Coronary artery (tissue), 2 donors: ENCODE results near the gene CEP131.

ENCODE experiments used
- DNase-seq: peaks from one replicate; pipeline ENCODE4 v3.0.0-alpha.2; 2017; ENCODE audit warnings: low spot score
- H3K27ac ChIP-seq, 2 donors: fragments of 200-600 bp; sonication (generic); one replicate each; pipeline ENCODE4 v1.5.1; 2016 to 2019
- H3K4me3 ChIP-seq: fragments of 200-600 bp; sonication (generic); 2 replicates; pipeline ENCODE4 v1.5.1; 2016; ENCODE audit warnings: mild to moderate bottlenecking, moderate library complexity
- CTCF ChIP-seq: fragments of 200-600 bp; sonication (generic); IDR thresholded peaks from one replicate; pipeline ENCODE4 v1.5.1; 2019; ENCODE audit warnings: antibody characterized with exemption

Gene CEP131

GRCh38 chr17:81252326-81252986 is 29.7 kb upstream of the CEP131 start:
- TF ChIP-seq CTCF: no peak
- Histone ChIP-seq H3K27ac (no peak overlapping the region), H3K4me3 (no peak overlapping the region)
- DNase-seq: no peak

- no peak for DNase-seq
- no peak overlapping the region for H3K27ac ChIP-seq
- no peak overlapping the region for H3K4me3 ChIP-seq
- no peak for TF ChIP-seq CTCF
Observed at GRCh38 chr17:81251709-81252301, 29.0 kb upstream of the CEP131 start.

GRCh38 chr17:81251094-81251708 is 28.4 kb upstream of the CEP131 start:
- no peak for DNase-seq
- no peak overlapping the region for H3K27ac ChIP-seq

GRCh38 chr17:81250286-81251093 is 27.7 kb upstream of the CEP131 start:
- Histone ChIP-seq H3K27ac (no peak overlapping the region), H3K4me3 (no peak overlapping the region)
- TF ChIP-seq CTCF: no peak
- no peak for DNase-seq

More at GRCh38 chr17:81251094-81251708, 28.4 kb upstream of the CEP131 start:
- TF ChIP-seq CTCF: no peak
- H3K4me3 ChIP-seq: no peak overlapping the region

GRCh38 chr17:81249223-81250040 is 26.7 kb upstream of the CEP131 start:
- DNase-seq: no peak

More at GRCh38 chr17:81249223-81250040, 26.7 kb upstream of the CEP131 start:
- no peak overlapping the region for H3K4me3 ChIP-seq
- TF ChIP-seq CTCF: no peak
- H3K27ac ChIP-seq: no peak overlapping the region
